CD14-positive monocyte (primary cell): ENCODE results near the gene CFAP299. TPM values are rescaled to one million over a fixed set of nuclear protein-coding genes. Genes with fewer than 3 reads are reported as not detected.

Experiments
- DNase-seq, 3 donors: peaks; one replicate each; pipeline ENCODE4 v3.0.0-alpha.2; 2011 to 2022
- H2AFZ ChIP-seq: 2 replicates; pipeline ENCODE4 v1.6.0; 2012; ENCODE audit warnings: mild to moderate bottlenecking, low read depth, low read length, inconsistent platforms; ENCODE audit not compliant: insufficient read depth, poor library complexity, severe bottlenecking
- H3K27ac ChIP-seq, 2 donors: 1 replicate in 1 of 2; 2 replicates in 1 of 2; pipeline ENCODE4 v1.5.1; 2012 to 2013; ENCODE audit warnings: low read length in 2 of 2, control low read depth in 1 of 2, inconsistent platforms in 1 of 2, low read depth in 1 of 2, mild to moderate bottlenecking in 1 of 2
- H3K27me3 ChIP-seq, 2 donors: one replicate each; pipeline versions ENCODE4 v1.6.0 to v1.6.1; 2011 to 2013; ENCODE audit warnings: low read length in 2 of 2; ENCODE audit not compliant: control insufficient read depth in 2 of 2, insufficient read depth in 2 of 2
- H3K36me3 ChIP-seq, 2 donors: replicated peaks in 1 of 2; 1 replicate in 1 of 2; 2 replicates in 1 of 2; pipeline versions ENCODE4 v1.5.1 to v1.6.1; 2012 to 2013; ENCODE audit warnings: low read length in 2 of 2, control low read depth in 1 of 2, inconsistent platforms in 1 of 2, mild to moderate bottlenecking in 1 of 2; ENCODE audit not compliant: insufficient read depth in 2 of 2, control insufficient read depth in 1 of 2
- H3K4me1 ChIP-seq, 2 donors: 1 replicate in 1 of 2; 2 replicates in 1 of 2; pipeline versions ENCODE4 v1.5.1 to v1.6.1; 2012 to 2013; ENCODE audit warnings: low read length in 2 of 2, control low read depth in 1 of 2, inconsistent platforms in 1 of 2, mild to moderate bottlenecking in 1 of 2, moderate library complexity in 1 of 2; ENCODE audit not compliant: insufficient read depth in 2 of 2, control insufficient read depth in 1 of 2
- H3K4me2 ChIP-seq: replicated peaks from 2 replicates; pipeline ENCODE3; 2012; ENCODE audit warnings: low read length, moderate library complexity, mild to moderate bottlenecking; ENCODE audit not compliant: poor library complexity, severe bottlenecking; ENCODE audit errors: extremely low read depth
- H3K4me3 ChIP-seq, 3 experiments: fragments of 200-600 bp in 1 of 3; sonication (generic) in 1 of 3; replicated peaks in 1 of 3; 1 replicate in 2 of 3; 2 replicates in 1 of 3; pipeline ENCODE4 v1.5.1; 2011 to 2013; ENCODE audit warnings: low read length in 3 of 3, mild to moderate bottlenecking in 3 of 3, control low read depth in 2 of 3, low read depth in 2 of 3, inconsistent platforms in 1 of 3, moderate library complexity in 1 of 3
- H3K79me2 ChIP-seq: 2 replicates; pipeline ENCODE4 v1.6.0; 2012; ENCODE audit warnings: mild to moderate bottlenecking, control low read depth, inconsistent platforms, low read length, moderate library complexity; ENCODE audit not compliant: insufficient read depth
- H3K9ac ChIP-seq: 2 replicates; pipeline ENCODE4 v1.6.0; 2017; ENCODE audit warnings: low read length, mild to moderate bottlenecking; ENCODE audit not compliant: insufficient read depth, poor library complexity, severe bottlenecking
- H3K9me3 ChIP-seq, 2 donors: replicated peaks in 1 of 2; 1 replicate in 1 of 2; 2 replicates in 1 of 2; pipeline versions ENCODE4 v1.5.1 to v1.6.1; 2012 to 2013; ENCODE audit warnings: low read length in 2 of 2, control low read depth in 1 of 2; ENCODE audit not compliant: control insufficient read depth in 1 of 2, insufficient read depth in 1 of 2
- H4K20me1 ChIP-seq: 2 replicates; pipeline ENCODE4 v1.6.0; 2012; ENCODE audit warnings: mild to moderate bottlenecking, low read length, control low read depth, moderate library complexity; ENCODE audit not compliant: insufficient read depth
- H3K27ac Mint-ChIP-seq, 7 donors: one replicate each; pipeline ENCODE4 v1.8.0; 2020; ENCODE audit warnings: mild to moderate bottlenecking in 7 of 7, mixed read lengths in 7 of 7, moderate library complexity in 6 of 7, inconsistent platforms in 2 of 7
- H3K27me3 Mint-ChIP-seq, 3 donors: one replicate each; pipeline ENCODE4 v1.8.0; 2021 to 2022; ENCODE audit warnings: low read depth in 3 of 3, mild to moderate bottlenecking in 3 of 3, mixed read lengths in 3 of 3, moderate library complexity in 3 of 3, inconsistent platforms in 1 of 3
- H3K36me3 Mint-ChIP-seq, 2 donors: one replicate each; pipeline ENCODE4 v1.8.0; 2020; ENCODE audit warnings: mixed read lengths in 2 of 2, inconsistent platforms in 1 of 2, mild to moderate bottlenecking in 1 of 2
- H3K4me1 Mint-ChIP-seq: one replicate; pipeline ENCODE4 v1.8.0; 2020; ENCODE audit warnings: mild to moderate bottlenecking, mixed read lengths
- H3K4me3 Mint-ChIP-seq, 2 donors: one replicate each; pipeline ENCODE4 v1.8.0; 2020; ENCODE audit warnings: mild to moderate bottlenecking in 2 of 2, mixed read lengths in 2 of 2, moderate library complexity in 1 of 2
- H3K9me3 Mint-ChIP-seq, 7 donors: one replicate each; pipeline ENCODE4 v1.8.0; 2020 to 2022; ENCODE audit warnings: mixed read lengths in 7 of 7, mild to moderate bottlenecking in 6 of 7, moderate library complexity in 6 of 7, inconsistent platforms in 2 of 7
- CTCF ChIP-seq: fragments of 200-600 bp; IDR thresholded peaks from one replicate; pipeline ENCODE4 v1.8.0; 2022; ENCODE audit warnings: antibody characterized with exemption, mild to moderate bottlenecking
- WGBS: methylation state at CpG from one replicate; pipeline ENCODE4 v1.1.5; 2013; ENCODE audit warnings: missing lambda C conversion rate; ENCODE audit not compliant: insufficient coverage; 5-methylcytosine and 5-hydroxymethylcytosine counted together
- intact Hi-C, 2 donors: fragments of 100-400 bp; cut with micrococcal nuclease; formaldehyde crosslinking; loops; one replicate each; pipeline versions ENCODE4 v1.15.0 to v1.15.1; 2023
- polyA plus RNA-seq, 3 donors: library from polyadenylated mRNA; depleted of rRNA in 1 of 3; unstranded in 2 of 3; stranded (reverse) in 1 of 3; fragments of 300-500 nt in 2 of 3; fragments of >200 nt in 1 of 3; fragmentation: Illumina TruSeq in 2 of 3; gene quantifications; 1 replicate in 2 of 3; 2 replicates in 1 of 3; pipeline ENCODE4 v1.2.3, GENCODE V29; 2012 to 2021

Gene CFAP299
- polyA plus RNA-seq, 3 donors, result not detected

DNA sequence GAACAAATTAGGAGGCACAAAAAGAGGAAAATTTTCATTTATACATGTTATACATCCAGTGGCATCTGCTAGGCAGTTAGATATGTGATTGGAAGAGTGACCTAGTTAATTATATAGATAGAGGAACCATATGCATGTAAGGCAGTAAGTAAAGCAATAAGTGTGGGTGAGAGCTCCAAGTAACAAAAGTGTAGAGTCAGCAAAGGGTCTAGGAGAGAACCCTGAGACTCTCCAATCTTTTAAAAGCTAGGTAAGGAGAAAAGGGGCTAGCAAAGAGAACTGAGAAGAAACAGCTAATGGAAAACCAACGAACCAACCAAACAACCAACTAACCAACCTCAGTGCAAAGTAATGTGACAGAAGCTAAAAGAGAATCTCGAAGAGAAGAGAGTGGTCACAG, 3.8 kb upstream of the CFAP299 start:
- Histone ChIP-seq H2AFZ (no peak overlapping the region), H4K20me1 (no peaks in the 10 kb centered on the region), H3K79me2 (no peaks in the 10 kb centered on the region), H3K4me1 (peaks cover 8 to 10% of the 10 kb centered on the region in 2 donors), H3K9me3 (no peaks in the 10 kb centered on the region), H3K36me3 (no peaks in the 10 kb centered on the region), H3K4me2 (no peak overlapping the region), H3K4me3 (no peak overlapping the region), H3K27me3 (peaks cover 4 to 12% of the 10 kb centered on the region in 2 donors), H3K27ac (no peak overlapping the region), H3K9ac (no peak overlapping the region)
- H3K27ac Mint-ChIP-seq, result no peak overlapping the region
- H3K4me1 Mint-ChIP-seq, result peaks cover 15% of the 10 kb centered on the region
- WGBS, result 85% methylated on average over 1 of the region's 2 CpGs
- intact Hi-C loops, result no loop called here
- no peaks in the 10 kb centered on the region for H3K36me3 Mint-ChIP-seq
- H3K9me3 Mint-ChIP-seq, result peaks cover 0 to 2% (median 0%) of the 10 kb centered on the region in 7 donors
- no peak overlapping the region for H3K4me3 Mint-ChIP-seq
- peaks cover 7 to 15% (median 8%) of the 10 kb centered on the region in 3 donors for H3K27me3 Mint-ChIP-seq
- TF ChIP-seq CTCF, result no peak
- DNase-seq, result no peak

DNA sequence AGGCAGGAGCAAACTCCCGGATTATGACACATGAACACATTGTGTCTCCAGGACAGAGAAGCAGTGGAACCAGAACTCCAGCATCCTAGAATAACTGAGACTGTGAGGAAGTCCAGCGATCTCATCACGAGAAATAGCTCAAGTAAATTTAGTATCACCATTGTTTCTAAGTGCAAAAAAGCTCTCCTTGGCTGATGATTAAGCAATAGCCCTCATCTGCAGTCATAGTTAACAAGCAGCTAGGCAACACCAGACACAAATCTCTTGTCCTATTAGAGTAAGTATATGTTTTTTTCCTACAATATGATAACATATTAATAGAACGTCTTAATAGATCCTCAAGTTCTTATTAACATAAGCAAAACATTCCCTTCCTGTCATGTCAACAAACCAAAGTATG, 2.4 kb upstream of the CFAP299 start:
- H3K4me3 Mint-ChIP-seq, result no peak overlapping the region
- H3K27ac Mint-ChIP-seq, result no peak overlapping the region
- intact Hi-C loops, result no loop called here
- TF ChIP-seq CTCF, result no peak
- peaks cover 8 to 19% (median 9%) of the 10 kb centered on the region in 3 donors for H3K27me3 Mint-ChIP-seq
- Histone ChIP-seq H3K36me3 (no peaks in the 10 kb centered on the region), H3K27me3 (peaks cover 4 to 13% of the 10 kb centered on the region in 2 donors), H3K4me1 (peaks cover 8 to 10% of the 10 kb centered on the region in 2 donors), H2AFZ (no peak overlapping the region), H3K4me3 (no peak overlapping the region), H3K27ac (no peak overlapping the region), H3K79me2 (no peaks in the 10 kb centered on the region), H3K4me2 (no peak overlapping the region), H3K9me3 (no peaks in the 10 kb centered on the region), H4K20me1 (no peaks in the 10 kb centered on the region), H3K9ac (no peak overlapping the region)
- no peaks in the 10 kb centered on the region for H3K36me3 Mint-ChIP-seq
- 92% methylated on average over 3 of the region's 4 CpGs for WGBS
- H3K4me1 Mint-ChIP-seq, result peaks cover 15% of the 10 kb centered on the region
- DNase-seq, result no peak
- H3K9me3 Mint-ChIP-seq, result peaks cover 0 to 2% (median 0%) of the 10 kb centered on the region in 7 donors
